Pericardium fibroblast (primary cell): Measurements from ENCODE around the gene LRRC9. TPM values are rescaled to one million over a fixed set of nuclear protein-coding genes. Genes with fewer than 3 reads are reported as not detected.

Source experiments
- total RNA-seq: library from RNA; depleted of rRNA; stranded (reverse); fragments of >200 nt; gene quantifications from 2 replicates; pipeline ENCODE4 v1.2.3, GENCODE V29; 2015

LRRC9 gene
- not detected in 2 replicates for total RNA-seq

GRCh38 chr14:59919570-59920377 is at the start of gene LRRC9:
Gene LRRC9, plus strand, starts transcription at chr14:59920144.

DNA sequence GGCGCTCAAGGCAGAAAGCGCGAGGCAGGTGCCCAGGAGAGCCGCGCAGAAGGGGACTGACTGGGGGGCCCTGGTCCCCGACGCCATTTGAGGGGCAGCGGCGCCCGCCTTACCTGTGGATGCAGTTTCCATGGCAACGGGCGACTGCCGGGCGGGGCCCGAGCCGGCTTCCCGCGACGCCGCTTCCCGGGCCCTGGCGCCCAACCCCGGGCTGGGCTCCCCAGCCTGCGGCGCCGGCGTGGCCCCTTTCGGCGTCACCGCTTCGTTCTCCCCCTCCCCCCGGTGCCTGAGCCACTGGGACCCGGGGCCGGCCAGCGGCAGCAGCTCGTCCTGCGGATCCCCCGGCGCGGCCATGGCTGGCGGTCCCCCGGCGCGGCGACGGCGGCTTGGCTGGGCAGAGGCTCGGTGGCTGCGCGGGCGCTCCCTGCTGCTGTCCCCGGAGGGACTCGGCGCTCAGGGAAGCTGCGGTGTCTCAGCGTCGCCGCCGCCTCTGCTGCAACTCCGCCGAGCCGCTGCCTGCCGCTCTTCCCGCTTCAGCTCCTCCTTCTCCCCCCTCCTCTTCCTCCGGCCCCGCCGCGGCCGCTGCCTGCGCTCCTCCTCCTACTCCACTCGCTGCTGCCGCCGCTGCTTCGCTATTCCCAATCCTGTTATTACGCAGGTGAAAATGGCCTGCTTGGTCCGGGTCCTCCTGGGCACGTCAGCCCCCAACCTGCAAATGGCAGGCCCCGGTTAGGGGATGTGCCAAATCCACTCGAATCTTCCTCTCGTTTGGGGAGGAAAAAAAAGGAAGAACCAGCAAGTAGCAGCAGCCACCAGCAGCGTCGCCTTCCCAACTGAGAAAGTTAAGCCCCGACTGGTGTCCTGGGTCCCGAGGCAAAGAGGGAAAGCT is 49.4 kb upstream of the LRRC9 start, which contains the start of gene RTN1:
RTN1 (minus strand) TSS at position 500 of the 889 bp plus-strand sequence; CDS start at position 354, 146 bp downstream.

GRCh38 chr14:60091550-60092525 is 171.9 kb downstream of the LRRC9 start, which contains the start of gene PCNX4:
Gene PCNX4, plus strand, starts transcription at chr14:60091923. Its CDS starts 15,716 bp downstream, at chr14:60107639.

Other genes with a start within 250 kb of the LRRC9 start
- 0.09 and 0.35 TPM in 2 replicates for gene RTN1, start 49.4 kb upstream of the LRRC9 start, total RNA-seq
- gene PCNX4, start 171.8 kb downstream of the LRRC9 start, total RNA-seq = 43.2 and 50.8 TPM in 2 replicates
- 48.2 and 57.5 TPM in 2 replicates for gene DHRS7, start 245.3 kb downstream of the LRRC9 start, total RNA-seq